OCI-LY7 (cell line): ENCODE measurements around the gene SLC35E2B.

ENCODE experiments used
- EZH2phosphoT487 ChIP-seq: fragments of 200-600 bp; sonication (generic); IDR thresholded peaks from 2 replicates; pipeline ENCODE4 v1.6.1; 2018; ENCODE audit warnings: low read depth, borderline replicate concordance, mild to moderate bottlenecking, mixed run types, antibody characterized with exemption, low read length, moderate library complexity, mixed read lengths
- TF ChIP-seq, protein P1 (sequence below): fragments of 200-600 bp; sonication (generic); conservative IDR thresholded peaks from 2 replicates; pipeline ENCODE4 v1.5.1; 2014; ENCODE audit warnings: mild to moderate bottlenecking, antibody characterized with exemption, low read length, moderate library complexity, mixed read lengths

DNA sequence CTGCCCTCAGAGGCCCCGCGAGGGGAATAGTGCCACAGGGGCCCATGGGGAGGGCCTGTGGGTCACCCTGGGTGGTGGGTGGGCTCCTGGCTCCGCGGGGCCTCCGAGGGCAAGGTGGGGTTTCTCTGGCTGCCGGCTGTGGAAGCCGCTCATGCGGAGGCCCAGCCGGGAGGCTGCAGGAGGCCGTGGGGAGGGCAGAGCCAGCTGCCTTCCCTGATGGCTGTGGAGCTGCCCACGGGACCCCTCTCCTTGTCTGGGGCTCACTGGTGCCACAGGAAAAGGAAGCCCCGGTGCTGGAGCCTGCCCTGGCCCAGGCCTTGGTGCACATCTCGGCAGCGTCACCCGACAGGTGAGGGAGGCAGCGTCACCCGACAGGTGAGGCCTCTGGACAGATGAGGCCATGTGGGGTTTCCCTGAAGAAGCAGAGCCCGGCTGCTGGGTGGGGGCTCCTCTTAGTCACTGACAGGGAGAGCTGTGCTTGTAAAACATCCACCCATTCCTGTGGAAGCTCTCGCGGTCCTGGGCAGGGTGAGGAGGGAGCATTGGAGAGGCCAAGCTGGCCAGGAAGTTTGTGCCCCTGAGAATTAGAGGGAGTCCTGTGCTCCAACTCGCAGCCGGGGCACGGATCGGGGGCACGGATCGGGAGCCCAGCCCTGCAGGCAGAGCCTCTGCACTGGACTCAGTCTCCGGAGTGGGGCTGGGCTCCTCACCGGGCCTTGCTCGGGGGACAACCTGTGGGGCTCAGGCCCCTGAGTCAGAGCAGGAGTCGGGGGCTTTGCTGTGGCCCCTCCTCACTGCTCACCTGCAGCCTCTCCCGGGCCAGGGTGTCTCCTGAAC lies 71.2 kb downstream of the SLC35E2B start:
- TF ChIP-seq, protein P1, sequence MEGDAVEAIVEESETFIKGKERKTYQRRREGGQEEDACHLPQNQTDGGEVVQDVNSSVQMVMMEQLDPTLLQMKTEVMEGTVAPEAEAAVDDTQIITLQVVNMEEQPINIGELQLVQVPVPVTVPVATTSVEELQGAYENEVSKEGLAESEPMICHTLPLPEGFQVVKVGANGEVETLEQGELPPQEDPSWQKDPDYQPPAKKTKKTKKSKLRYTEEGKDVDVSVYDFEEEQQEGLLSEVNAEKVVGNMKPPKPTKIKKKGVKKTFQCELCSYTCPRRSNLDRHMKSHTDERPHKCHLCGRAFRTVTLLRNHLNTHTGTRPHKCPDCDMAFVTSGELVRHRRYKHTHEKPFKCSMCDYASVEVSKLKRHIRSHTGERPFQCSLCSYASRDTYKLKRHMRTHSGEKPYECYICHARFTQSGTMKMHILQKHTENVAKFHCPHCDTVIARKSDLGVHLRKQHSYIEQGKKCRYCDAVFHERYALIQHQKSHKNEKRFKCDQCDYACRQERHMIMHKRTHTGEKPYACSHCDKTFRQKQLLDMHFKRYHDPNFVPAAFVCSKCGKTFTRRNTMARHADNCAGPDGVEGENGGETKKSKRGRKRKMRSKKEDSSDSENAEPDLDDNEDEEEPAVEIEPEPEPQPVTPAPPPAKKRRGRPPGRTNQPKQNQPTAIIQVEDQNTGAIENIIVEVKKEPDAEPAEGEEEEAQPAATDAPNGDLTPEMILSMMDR: no peak
- no peak for TF ChIP-seq EZH2phosphoT487
